HG03520 (cell line): Measurements from ENCODE around the gene GOLGA5.
"Not testable (repeated sequence)": the region's sequence is repeated elsewhere in the genome, so short reads cannot be mapped to it uniquely, and the experiment has no call there.

Experiments used
- ATAC-seq: cut with Tn5 transposase; IDR thresholded peaks from one replicate; pipeline ENCODE4 v1.9.1; 2021; ENCODE audit warnings: mild to moderate bottlenecking, moderate library complexity; ENCODE audit not compliant: unreplicated experiment

Gene GOLGA5

DNA sequence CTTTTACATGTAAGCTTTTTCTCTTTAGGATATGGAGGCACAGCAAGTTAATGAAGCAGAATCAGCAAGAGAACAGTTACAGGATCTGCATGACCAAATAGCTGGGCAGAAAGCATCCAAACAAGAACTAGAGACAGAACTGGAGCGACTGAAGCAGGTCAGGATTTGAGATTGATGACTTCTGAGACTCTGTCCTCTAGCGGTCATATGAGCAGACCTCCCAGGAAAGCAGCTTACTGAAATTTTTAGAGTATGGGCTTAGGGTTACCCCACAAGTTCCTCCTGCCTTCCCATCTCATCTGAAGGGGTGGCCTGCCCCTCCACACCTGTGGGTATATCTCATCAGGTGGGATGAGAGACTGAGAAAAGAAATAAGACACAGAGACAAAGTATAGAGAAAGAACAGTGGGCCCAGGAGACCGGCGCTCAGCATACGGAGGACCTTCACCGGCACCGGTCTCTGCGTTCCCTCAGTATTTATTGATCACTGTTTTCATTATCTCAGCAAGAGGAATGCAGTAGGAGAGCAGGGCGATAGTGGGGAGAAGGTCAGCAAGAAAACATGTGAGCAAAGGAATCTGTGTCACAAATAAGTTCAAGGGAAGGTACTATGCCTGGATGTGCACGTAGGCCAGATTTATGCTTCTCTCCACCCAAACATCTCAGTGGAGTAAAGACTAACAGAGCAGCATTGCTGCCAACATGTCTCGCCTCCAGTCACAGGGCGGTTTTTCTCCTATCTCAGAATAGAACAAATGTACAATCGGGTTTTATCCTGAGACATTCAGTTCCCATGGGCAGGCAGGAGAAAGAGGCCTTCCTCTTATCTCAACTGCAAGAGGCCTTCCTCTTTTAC, 25.8 kb downstream of the GOLGA5 start:
- ATAC-seq: not testable (repeated sequence)

DNA sequence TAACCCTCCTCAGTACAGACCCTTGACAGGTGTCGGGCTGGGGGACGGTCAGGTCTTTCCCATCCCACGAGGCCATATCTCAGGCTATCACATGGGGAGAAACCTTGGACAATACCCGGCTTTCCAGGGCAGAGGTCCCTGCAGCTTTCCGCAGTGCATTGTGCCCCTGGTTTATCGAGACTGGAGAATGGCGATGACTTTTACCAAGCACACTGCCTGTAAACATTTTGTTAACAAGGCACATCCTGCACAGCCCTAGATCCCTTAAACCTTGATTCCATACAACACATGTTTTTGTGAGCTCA, 26.4 kb downstream of the GOLGA5 start:
- ATAC-seq: not testable (repeated sequence)

DNA sequence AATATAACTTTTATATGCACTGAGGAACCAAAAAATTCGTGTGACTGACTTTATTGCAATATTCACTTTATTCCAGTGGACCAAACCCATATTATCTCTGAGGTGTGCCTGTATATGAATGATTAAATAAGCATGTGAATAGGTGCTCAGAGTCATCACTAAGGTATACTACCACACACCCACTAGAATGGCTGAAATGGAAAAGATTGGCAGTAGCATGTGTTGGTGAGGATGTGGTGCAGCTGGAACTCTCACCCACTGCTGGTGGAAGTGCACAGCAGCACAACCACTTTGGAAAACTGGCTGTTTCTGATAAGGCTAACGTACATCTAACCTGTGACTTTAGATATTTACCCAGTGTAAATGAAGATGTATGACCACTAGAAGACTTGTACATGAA, 36.8 kb downstream of the GOLGA5 start:
- no peak for ATAC-seq

DNA sequence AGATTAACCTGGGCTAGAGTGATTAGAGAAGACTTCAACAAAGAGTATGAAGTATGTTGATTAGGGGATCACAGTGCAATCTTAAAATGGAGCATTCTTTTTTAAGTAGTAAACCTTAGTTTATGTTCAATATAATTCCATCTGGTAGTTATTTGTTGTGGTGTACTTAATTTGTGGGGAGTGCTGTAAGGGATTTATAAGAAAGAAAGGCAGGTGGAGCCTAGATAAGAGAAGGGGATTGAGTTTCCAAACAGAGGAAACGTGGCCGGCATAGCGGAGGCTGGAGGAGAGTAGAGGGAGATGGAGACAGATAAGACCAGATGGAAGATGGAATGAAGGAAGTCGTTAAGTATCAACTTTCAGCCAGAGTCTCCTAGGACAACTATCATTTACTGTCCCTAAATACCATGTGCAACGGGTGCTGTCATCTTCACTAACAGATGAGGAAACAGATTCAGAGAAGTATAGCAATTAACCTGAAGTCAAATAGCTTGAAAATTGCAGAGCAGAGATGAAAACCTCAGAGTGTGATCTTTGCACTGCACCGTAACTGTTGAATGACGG, 38.1 kb downstream of the GOLGA5 start:
- no peak for ATAC-seq

DNA sequence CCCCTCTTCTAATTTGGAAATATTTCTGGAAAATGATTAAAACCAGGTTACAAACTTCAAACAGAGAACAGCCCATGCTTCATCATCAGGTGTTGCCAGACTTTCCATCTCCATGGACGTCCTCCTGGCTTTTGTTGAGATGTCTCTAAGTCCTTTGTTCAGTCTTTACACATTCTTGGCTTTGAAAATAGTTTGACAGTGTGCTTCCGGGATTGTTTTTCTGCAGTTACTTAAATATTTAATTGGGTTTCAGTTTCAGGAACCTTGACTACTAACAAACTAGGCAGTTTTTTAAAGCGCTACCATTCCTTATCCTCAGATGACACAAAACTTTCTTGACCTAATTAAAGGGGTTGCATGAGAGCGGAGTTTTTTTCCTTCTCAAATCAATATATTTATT, 47.8 kb downstream of the GOLGA5 start:
- ATAC-seq: no peak

DNA sequence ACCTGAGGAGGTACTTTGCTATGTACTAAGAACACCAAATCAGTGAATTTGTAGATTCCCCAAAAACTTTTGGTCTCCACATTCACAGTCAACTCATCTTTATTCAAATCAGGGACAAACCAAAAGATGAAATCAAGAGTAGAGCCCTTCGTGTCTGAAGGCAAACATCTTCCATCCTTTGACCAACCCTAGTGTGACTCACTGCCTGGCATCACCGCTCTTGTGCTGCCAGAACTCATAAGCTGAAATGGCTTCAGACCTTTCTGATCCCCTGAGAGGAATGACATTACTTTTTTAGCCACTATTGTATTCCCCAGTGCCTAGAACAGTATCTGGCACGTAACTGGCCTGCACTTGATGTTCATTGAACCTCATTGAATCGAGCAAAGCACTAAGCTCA, 50.1 kb downstream of the GOLGA5 start:
- no peak for ATAC-seq

DNA sequence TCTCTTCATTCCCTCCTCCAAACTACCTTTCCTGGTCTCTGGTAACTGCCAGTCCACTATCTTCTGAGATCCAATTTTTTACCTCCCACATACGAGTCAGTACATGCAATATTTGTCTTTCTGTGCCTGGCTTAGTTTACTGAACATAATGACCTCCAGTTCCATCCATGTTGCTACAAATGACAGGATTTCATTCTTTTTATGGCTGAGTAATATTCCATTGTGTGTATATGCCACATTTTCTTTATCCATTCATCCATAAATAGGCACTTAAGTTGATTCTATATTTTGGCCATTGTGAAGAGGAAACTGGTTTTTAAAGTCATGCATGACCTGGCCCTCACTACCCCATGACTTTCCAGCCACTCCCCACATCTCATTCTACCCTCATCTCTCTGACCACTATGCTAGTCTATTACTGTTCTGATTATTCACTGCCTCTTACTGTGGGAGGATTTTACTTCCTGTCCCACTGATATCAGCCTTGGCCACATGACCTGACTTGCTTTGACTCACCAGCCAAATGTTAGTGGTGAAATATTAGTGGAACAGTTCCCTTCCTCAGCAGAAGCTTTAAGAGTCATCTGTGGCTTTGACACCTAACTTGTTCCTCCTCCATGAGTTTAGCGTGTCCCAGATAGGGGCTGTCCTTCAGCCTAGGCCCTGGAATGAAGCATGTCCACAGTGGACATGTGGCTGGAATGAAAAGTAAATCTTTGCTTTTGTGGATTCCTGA, 52.2 kb downstream of the GOLGA5 start:
- ATAC-seq: peak; percentile 92

DNA sequence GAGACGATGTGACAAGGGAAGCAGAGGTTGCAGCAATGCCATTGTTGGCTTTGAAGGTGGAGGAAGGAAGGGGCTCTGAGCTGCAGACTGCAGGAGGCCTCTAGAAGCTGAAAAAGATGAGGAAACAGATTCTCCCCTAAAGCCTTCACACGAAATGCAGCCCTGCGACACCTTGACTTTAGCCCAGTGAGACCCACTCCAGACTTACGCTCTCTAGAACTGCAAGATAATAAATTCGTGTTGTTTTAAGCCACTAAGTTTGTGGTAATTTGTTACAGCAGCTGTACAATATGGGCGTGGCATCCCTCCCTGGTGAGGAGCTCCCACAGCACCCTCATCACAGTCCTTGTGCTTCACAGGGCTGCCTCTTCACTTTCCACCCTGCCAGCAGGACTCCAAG, 53.2 kb downstream of the GOLGA5 start:
- no peak for ATAC-seq

DNA sequence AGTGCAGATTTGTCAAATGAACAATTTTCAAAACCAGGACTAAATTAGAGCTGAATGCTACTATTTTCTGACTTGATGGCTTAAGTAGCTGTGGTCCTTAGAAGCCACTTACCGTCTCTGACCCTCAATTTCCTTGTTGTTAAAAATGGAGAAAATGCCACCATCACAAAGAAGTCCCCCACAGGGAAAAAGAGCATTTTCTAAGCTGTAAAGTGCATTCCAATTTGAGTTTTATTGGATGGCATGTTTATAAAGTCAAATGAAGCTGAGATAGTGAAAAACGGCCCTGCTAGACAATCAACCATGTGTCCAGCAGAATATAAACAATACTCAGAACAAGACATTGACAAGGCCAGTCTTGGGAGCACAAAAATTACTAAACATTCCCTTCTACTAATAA, 53.6 kb downstream of the GOLGA5 start:
- ATAC-seq: no peak

DNA sequence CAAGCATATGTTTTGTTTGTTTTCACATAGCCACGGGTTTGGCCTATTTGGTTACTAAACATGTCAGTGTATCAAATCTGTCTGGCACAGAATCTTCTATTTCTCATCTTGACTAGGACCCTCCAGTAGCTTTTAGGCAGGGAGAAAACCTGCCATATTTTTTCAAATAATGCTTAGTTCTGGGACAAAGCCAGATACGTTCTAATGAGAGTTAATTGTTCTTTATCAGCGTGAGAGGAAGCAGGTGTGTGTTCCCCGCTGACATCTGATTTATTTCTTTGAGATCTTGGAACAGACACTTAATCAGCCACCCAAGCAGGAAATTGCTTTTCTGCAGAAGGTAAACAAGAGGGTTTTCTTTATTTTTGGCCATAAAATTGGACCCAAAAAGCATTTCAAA, 54.8 kb downstream of the GOLGA5 start:
- ATAC-seq: no peak

DNA sequence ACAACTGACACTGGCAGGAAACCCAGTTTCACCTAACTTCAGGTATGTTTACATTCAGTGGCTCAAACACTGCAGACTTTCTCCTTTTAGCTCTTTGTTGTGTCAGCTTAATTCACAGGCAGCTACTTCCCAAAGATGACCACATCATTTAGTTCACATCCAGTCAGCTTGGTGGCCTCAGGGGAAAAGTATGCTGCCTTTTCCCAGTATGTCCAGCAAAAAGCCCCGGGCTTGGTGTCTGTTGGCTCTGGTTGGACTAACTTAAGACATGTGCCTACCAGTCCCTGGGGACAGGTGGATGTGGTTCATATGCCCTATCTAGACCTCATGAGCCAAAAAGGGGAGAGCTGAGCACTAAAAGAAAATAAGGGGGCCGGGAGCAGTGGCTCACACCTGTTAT, 56.4 kb downstream of the GOLGA5 start:
- no peak for ATAC-seq

DNA sequence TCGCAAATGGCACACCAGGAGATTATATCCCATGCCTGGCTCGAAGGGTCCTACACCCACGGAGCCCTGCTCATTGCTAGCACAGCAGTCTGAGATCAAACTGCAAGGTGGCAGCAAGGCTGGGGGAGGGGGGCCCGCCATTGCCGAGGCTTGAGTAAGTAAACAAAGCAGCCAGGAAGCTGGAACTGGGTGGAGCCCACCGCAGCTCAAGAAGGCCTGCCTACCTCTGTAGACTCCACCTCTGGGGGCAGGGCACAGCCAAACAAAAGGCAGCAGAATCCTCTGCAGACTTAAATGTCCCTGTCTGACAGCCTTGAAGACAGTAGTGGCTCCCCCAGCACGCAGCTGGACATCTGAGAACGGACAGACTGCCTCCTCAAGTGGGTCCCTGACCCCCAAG, 59.0 kb downstream of the GOLGA5 start:
- not testable (repeated sequence) for ATAC-seq

DNA sequence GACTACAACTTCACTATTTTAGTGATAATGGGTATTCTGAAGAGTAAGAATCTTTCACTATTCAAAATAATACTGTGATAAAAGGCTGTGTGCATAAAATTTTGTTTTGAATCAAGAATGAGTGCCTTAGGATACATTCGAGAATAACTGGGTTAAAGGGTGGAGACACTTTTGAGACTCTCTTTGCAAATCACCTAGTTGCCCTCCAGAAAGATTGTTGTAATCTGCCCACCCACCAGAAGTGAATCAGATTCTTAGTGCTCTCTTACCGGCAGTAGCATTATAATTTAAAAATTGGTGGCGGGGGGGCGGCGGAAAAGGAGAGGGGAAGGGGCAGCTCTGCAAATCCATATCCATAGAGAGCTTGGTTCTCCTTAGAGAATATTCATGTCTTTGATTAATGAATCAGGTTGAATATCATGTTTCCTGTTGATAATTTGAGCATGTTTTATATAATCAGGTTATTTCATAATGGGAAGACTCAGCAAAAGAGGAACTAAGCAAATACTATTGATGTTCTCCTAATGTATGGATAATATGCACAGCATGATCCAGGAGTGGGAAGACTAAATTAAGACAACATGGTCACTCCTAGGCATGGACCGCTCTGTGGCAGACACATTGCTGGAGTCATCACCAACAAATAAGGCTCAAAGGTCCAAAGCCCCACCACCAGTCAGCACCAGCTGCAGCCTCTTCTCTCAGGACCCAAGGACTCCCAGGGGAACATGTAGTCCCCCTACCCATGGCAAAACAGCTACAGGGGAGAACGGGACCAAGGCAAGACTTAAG, 66.1 kb downstream of the GOLGA5 start:
- no peak for ATAC-seq

DNA sequence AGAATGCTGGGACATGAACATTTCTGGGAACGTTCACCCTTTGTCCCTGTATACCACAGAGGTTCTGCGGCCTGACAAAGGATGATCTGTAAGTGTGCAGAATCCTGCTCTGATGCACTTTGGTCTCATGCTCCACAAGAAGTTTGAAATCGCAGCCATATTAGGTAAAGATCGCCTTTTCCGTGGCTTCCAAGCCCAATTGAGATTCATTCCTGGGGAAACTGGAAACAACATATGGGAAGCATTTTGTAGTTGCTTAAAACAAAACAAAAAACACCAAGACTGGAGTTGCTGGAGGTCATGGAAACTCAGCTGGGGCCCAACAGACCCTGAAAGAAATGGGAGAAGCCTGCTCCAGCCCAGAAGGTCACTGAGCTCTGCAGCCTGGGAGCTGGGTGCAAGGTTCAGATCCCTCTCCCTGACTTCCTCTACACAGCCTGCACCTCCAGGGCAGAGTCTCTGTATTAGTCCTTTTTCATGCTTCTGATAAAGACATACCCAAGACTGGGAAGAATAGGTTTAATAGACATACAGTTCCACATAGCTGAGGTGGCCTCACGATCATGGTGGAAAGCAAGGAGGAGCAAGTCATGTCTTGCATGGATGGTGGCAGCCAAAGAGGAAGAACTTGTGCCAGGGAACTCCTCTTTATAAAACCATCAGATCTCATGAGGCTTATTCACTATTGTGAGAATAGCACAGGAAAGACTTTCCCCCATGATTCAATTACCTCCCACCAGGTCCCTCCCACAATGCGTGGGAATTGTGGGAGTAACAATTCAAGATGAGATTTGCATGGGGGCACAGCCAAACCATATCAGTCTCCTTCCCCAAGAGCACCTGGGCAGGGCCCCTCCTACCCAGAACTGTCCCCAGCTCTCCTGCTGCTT, 68.0 kb downstream of the GOLGA5 start:
- ATAC-seq: no peak

DNA sequence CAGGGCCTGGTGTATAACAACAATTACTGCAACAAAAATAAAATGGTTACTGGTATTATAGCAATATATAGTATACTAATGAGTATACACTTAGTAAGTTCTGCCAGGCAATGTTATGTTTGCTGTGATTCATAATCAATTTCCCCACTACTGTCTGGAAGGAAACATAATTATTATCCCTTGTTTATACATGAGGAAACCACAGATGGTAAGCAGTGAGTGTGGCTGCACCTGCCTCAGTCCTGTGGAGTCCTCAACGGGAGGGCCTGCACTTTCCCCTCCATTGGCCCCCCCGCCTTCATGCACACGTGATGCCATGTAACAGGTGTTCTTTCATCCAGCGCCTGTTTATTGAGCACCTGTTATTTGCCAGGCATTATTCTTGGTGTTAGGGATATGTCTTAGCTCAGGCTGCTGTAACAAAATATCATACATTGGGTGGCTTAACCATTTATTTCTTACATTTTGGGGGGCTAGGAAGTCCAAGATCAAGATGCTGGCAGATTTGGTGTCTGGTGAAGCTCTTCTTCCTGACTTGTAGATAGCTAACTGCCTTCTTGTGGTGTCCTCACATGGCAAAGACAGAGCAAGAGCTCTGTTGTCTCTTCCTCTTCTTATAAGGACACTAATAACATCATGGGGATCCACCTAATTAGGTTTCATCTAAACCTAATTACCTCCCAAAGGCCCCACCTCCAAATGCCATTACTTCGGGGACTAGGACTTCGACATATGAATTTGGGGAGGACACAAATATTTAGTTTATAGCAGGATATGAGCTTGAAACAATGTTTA, 69.4 kb downstream of the GOLGA5 start:
- no peak for ATAC-seq

DNA sequence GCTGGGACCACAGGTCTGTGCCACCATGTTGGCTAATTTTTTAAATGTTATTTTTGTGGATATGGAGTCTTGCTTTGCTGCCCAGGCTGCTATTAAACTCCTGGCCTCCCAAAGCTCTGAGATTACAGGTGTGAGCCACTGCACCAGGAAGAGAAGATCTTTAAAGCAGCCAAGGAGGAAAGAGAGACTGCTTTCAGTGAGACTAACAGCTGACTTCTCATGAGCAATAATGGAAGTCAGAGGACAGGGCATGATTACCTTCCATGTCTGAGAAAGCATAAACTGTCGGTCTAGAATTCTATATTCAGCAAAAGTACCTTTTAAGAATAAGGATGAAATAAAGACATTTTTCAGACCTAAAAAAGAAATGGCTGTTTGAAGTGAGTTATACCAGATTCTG, 71.6 kb downstream of the GOLGA5 start:
- ATAC-seq: no peak

DNA sequence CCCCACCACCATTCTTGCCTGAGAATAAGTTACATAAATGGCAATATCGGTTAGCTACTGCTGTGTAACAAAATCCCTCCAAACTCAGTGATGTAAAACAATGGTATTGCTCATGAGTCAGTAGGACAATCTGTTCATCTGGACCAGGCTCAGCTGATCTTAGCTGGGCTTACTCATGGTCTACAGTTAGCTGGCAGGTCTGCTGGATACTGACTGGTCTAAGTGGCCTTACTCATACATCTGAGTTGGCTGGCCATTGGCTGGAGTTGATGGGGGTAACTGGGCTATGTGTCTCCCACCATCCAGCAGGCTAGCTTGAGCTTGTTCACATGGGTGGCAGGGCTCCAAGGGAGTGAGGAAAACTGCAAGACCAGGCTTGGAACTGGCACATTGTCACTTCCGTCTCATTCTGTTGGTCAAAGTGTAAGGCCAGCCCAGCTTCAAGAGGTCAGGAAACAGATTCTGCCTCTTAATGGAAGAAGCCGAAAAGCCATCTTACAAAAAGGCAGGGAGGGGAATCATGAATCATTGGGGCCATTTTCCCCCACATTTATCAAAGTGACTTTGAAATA, 72.2 kb downstream of the GOLGA5 start:
- no peak for ATAC-seq

DNA sequence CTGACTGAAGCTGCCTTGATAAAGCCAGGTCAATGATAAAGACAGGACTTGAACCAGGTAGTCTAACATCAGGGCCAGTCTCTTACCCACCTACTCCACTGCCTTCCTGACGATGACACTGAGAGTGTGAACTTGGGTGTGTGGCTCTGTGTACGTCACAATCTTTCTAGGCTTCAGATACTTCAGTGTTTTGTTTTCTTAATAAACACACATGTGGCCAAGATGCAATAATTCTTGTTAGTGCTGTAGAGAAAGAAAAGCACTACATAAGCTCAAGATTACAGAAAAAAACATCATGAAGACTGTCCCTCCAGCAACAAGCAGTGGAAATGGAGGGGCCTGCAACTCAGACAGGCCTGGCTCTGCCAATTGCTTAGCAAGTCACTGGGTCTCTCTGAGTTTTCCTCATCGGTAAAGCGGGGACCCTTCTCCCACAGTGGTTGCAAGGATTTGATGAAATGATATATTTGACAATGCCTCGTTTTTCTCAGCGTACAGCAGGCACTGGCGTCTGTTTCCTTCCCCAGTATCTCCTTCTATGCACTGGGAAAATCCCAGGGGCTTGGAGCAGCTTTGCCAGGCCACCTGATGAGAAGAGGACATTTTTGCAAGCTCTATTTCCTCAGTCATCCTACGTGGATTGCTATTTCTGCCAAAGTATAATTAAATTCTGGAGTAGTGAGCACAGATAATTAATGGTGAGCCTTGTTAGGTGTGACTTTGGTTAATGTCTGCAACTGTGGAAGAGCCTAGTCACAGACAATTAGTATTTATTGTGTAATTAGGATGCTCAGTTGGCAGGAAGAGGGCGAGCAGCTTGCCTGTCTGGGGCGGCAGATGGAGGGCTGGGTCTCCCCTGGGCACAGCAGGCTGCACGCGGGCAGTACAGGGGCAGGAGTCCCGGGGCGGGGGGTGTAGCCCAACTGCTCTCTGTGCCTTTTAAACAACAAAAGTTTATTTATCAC, 73.1 kb downstream of the GOLGA5 start:
- no peak for ATAC-seq
